NB4 (cell line): ENCODE measurements around the gene TOP2A.

Experiments used
- POLR2A ChIP-seq: IDR thresholded peaks from 2 replicates; pipeline ENCODE4 v1.6.1; 2011; ENCODE audit warnings: mild to moderate bottlenecking; ENCODE audit not compliant: insufficient read length; ENCODE audit errors: extremely low read depth
- TF ChIP-seq, protein P1 (sequence below): IDR thresholded peaks from one replicate; pipeline ENCODE4 v1.5.1; 2012; ENCODE audit warnings: low read depth, low read length

DNA sequence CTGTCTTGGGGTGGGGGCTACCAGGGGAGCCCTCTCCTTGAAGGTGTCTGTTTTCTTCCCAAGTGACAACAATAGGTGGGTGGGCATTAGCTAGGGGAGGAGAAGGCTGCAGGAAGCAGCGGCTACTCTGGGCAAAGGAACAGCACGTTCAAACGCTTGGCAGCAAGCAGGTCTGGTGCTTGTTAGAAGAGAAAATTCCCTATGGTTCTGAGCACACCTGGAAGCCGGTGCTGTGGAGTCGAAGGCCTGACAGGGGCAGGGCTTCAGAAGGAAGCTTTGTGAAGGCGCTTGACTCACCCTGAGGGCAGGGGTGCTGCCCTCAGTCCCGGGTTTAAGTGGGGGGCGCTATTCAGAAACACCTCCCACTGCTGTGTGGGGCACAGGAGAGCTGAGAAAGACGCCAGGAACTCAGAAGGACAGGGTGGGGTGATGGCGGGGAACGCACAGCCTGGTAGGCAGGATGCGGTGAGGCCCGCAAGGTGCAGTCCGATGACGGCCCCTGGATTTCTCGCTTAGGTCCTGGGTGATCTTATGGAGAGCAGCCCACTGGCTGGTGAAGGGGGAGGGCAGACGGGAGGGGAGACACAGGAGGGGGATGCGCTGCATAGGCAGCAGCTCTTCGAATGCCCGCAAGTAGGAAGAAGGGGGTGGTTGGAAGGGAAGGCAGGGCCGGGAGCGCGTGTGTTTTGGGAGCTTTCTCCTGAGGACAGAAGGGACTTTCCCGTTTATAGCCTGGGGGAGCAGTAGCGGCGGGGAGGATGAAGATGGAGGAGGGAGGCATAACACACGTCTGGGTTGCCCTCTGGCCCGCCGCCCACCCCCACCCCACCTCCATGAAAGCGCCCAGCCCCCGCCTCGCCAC, 56.4 kb downstream of the TOP2A start:
- TF ChIP-seq, protein P1, sequence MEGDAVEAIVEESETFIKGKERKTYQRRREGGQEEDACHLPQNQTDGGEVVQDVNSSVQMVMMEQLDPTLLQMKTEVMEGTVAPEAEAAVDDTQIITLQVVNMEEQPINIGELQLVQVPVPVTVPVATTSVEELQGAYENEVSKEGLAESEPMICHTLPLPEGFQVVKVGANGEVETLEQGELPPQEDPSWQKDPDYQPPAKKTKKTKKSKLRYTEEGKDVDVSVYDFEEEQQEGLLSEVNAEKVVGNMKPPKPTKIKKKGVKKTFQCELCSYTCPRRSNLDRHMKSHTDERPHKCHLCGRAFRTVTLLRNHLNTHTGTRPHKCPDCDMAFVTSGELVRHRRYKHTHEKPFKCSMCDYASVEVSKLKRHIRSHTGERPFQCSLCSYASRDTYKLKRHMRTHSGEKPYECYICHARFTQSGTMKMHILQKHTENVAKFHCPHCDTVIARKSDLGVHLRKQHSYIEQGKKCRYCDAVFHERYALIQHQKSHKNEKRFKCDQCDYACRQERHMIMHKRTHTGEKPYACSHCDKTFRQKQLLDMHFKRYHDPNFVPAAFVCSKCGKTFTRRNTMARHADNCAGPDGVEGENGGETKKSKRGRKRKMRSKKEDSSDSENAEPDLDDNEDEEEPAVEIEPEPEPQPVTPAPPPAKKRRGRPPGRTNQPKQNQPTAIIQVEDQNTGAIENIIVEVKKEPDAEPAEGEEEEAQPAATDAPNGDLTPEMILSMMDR, result no peak
- TF ChIP-seq POLR2A, result no peak
